CD4-positive, CD25-positive, alpha-beta regulatory T cell (primary cell): ENCODE results near the gene ACOX3. TPM values are rescaled to one million over a fixed set of nuclear protein-coding genes. Genes with fewer than 3 reads are reported as not detected.

Experiments
- ATAC-seq, 2 donors: fragments of 150-1000 bp; cut with Tn5 transposase; one replicate each; pipeline ENCODE4 v1.10.0; 2021; ENCODE audit warnings: low read depth in 2 of 2, moderate number of reproducible peaks in 2 of 2, moderate library complexity in 1 of 2
- DNase-seq, 3 donors: peaks; one replicate each; pipeline versions ENCODE4 v3.0.0 to v3.0.0-alpha.2; 2012 to 2022; ENCODE audit warnings: mixed read lengths in 1 of 3
- H3K27ac ChIP-seq: one replicate; pipeline ENCODE4 v1.7.0; 2013; ENCODE audit warnings: mild to moderate bottlenecking, low read length; ENCODE audit not compliant: insufficient read depth, poor library complexity, severe bottlenecking
- H3K27me3 ChIP-seq: one replicate; pipeline ENCODE4 v1.7.0; 2013; ENCODE audit warnings: low read length; ENCODE audit not compliant: control insufficient read depth, insufficient read depth
- H3K36me3 ChIP-seq: one replicate; pipeline ENCODE4 v1.7.0; 2013; ENCODE audit warnings: mild to moderate bottlenecking, low read length, moderate library complexity; ENCODE audit not compliant: control insufficient read depth, insufficient read depth
- H3K4me1 ChIP-seq: 2 replicates; pipeline ENCODE4 v1.7.0; 2013; ENCODE audit warnings: mild to moderate bottlenecking, low read length; ENCODE audit not compliant: insufficient read depth, control insufficient read depth, poor library complexity, severe bottlenecking
- H3K4me3 ChIP-seq: one replicate; pipeline ENCODE4 v1.7.0; 2013; ENCODE audit warnings: low read depth, mild to moderate bottlenecking, low read length, moderate library complexity
- H3K9me3 ChIP-seq, 2 experiments: 1 replicate in 1 of 2; 2 replicates in 1 of 2; pipeline ENCODE4 v1.7.0; 2013; ENCODE audit warnings: low read length in 2 of 2, mild to moderate bottlenecking in 1 of 2, moderate library complexity in 1 of 2; ENCODE audit not compliant: control insufficient read depth in 2 of 2
- H3K27ac Mint-ChIP-seq, 3 donors: one replicate each; pipeline ENCODE4 v1.8.0; 2020 to 2022; ENCODE audit warnings: mild to moderate bottlenecking in 3 of 3, mixed read lengths in 3 of 3, moderate library complexity in 2 of 3
- H3K27me3 Mint-ChIP-seq: one replicate; pipeline ENCODE4 v1.8.0; 2022; ENCODE audit warnings: mild to moderate bottlenecking, mixed read lengths
- H3K36me3 Mint-ChIP-seq: one replicate; pipeline ENCODE4 v1.8.0; 2020; ENCODE audit warnings: mixed read lengths
- H3K4me1 Mint-ChIP-seq, 4 donors: one replicate each; pipeline ENCODE4 v1.8.0; 2020 to 2022; ENCODE audit warnings: mixed read lengths in 4 of 4, mild to moderate bottlenecking in 1 of 4
- H3K4me3 Mint-ChIP-seq, 4 donors: one replicate each; pipeline ENCODE4 v1.8.0; 2020 to 2022; ENCODE audit warnings: mild to moderate bottlenecking in 4 of 4, mixed read lengths in 4 of 4, moderate library complexity in 3 of 4
- H3K9me3 Mint-ChIP-seq, 7 donors: one replicate each; pipeline ENCODE4 v1.8.0; 2020 to 2022; ENCODE audit warnings: mixed read lengths in 7 of 7, mild to moderate bottlenecking in 3 of 7, moderate library complexity in 2 of 7
- polyA plus RNA-seq, 4 donors: library from polyadenylated mRNA; unstranded; fragments of 300-500 nt; fragmentation: Illumina TruSeq; gene quantifications; one replicate each; pipeline ENCODE4 v1.2.3, GENCODE V29; 2021
- total RNA-seq: library from RNA; stranded (reverse); gene quantifications from one replicate; pipeline ENCODE4 v1.2.3, GENCODE V29; 2022

The ACOX3 gene
- total and polyA plus RNA-seq, 5 donors from 2014 or later = 13.0 to 22.0 (median 14.2) TPM

GRCh38 chr4:8370106-8370787, 70.3 kb downstream of the ACOX3 start:
- H3K27me3 ChIP-seq = no peaks in the 10 kb centered on the region
- Mint-ChIP-seq H3K36me3 (peaks cover 14% of the 10 kb centered on the region), H3K4me3 (no peak overlapping the region), H3K27me3 (no peaks in the 10 kb centered on the region), H3K9me3 (no peaks in the 10 kb centered on the region), H3K27ac (no peak overlapping the region), H3K4me1 (peaks cover 0 to 2% (median 0%) of the 10 kb centered on the region in 4 donors)
- H3K9me3 ChIP-seq = no peaks in the 10 kb centered on the region
- no peaks in the 10 kb centered on the region for H3K36me3 ChIP-seq
- ATAC-seq (no peak), DNase-seq (no peak)
- H3K4me1 ChIP-seq = no peaks in the 10 kb centered on the region
- no peak overlapping the region for H3K4me3 ChIP-seq
- H3K27ac ChIP-seq = no peak overlapping the region

DNA sequence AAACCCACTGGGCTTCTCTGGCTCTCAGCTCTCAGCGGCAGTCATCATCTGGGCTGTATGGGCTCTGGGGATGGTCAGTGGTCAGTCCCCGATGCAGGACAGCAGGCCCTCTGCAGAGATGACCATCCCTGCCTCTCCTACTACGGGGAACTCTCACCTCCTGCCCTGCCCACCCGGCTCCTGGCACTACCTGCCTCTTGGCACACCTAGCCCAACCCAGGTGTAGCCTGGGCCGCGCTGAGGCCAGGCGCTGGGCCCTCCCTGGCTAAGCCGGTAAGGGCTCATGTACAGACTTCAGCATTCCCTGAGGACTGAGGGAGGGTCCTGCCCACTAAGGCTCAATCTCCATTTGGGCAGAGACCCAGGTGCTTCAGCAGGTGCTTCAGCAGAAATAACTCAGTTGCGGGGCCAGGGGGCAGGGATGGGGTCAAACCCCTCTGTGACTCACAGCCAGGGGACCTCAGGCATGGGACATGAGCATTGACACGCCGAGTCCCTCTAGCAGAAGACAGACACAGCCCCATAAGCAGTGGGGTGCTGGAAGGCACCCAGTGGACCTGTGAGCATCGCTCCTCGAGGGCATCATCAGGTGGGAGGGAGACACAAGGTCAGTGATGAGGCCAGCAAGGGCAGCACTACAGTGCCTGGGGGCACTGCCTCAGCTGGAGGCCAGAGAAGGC, 71.0 kb downstream of the ACOX3 start:
- DNase-seq = no peak
- Histone ChIP-seq H3K27ac (no peak overlapping the region), H3K36me3 (no peaks in the 10 kb centered on the region), H3K4me1 (no peaks in the 10 kb centered on the region), H3K4me3 (no peak overlapping the region), H3K9me3 (no peaks in the 10 kb centered on the region), H3K27me3 (no peaks in the 10 kb centered on the region)
- H3K4me1 Mint-ChIP-seq = peaks cover 0 to 2% (median 0%) of the 10 kb centered on the region in 4 donors
- H3K9me3 Mint-ChIP-seq = no peaks in the 10 kb centered on the region
- peaks cover 14% of the 10 kb centered on the region for H3K36me3 Mint-ChIP-seq
- H3K4me3 Mint-ChIP-seq = no peak overlapping the region
- H3K27ac Mint-ChIP-seq = no peak overlapping the region
- no peak for ATAC-seq
- no peaks in the 10 kb centered on the region for H3K27me3 Mint-ChIP-seq

- Histone ChIP-seq H3K27me3 (no peaks in the 10 kb centered on the region), H3K27ac (no peak overlapping the region), H3K4me3 (no peak overlapping the region), H3K36me3 (no peaks in the 10 kb centered on the region), H3K9me3 (no peaks in the 10 kb centered on the region), H3K4me1 (no peaks in the 10 kb centered on the region)
- no peak overlapping the region for H3K4me3 Mint-ChIP-seq
- H3K27ac Mint-ChIP-seq = no peak overlapping the region
- DNase-seq = no peak
- H3K4me1 Mint-ChIP-seq = peaks cover 0 to 2% (median 0%) of the 10 kb centered on the region in 4 donors
- peaks cover 20% of the 10 kb centered on the region for H3K36me3 Mint-ChIP-seq
- ATAC-seq = no peak
- H3K9me3 Mint-ChIP-seq = peaks cover 0 to 1% (median 0%) of the 10 kb centered on the region in 7 donors
- H3K27me3 Mint-ChIP-seq = no peaks in the 10 kb centered on the region
These were observed 71.5 kb downstream of the ACOX3 start for GRCh38 chr4:8368998-8369397.

DNA sequence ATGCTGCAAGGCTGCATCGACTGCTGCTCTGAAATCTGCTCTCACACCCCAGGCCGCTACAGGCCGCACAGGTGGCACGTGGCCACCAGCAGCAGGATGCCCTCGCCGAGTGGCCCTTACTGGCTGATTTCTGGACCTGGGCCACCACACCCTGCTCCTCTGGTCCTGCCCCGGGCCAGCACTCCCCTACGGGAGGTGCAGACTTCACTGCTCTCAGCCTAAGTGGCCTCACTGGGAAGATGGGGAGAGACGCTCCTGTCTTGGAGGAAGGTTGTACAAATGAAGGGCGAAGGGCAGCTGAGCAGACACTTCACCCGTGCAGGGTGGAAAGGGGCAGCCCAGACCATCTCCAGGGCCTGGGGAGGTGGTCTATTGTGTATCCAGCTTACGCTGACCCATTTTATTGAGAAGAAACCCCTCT, 72.5 kb downstream of the ACOX3 start:
- no peaks in the 10 kb centered on the region for H3K4me1 ChIP-seq
- no peak for ATAC-seq
- Mint-ChIP-seq H3K27ac (no peak overlapping the region), H3K27me3 (no peaks in the 10 kb centered on the region), H3K4me3 (no peak overlapping the region), H3K9me3 (peaks cover 0 to 4% (median 2%) of the 10 kb centered on the region in 7 donors), H3K36me3 (peaks cover 20% of the 10 kb centered on the region), H3K4me1 (peaks cover 0 to 2% (median 0%) of the 10 kb centered on the region in 4 donors)
- H3K27ac ChIP-seq = no peak overlapping the region
- DNase-seq = no peak
- no peaks in the 10 kb centered on the region for H3K9me3 ChIP-seq
- no peak overlapping the region for H3K4me3 ChIP-seq
- no peaks in the 10 kb centered on the region for H3K27me3 ChIP-seq
- no peaks in the 10 kb centered on the region for H3K36me3 ChIP-seq

GRCh38 chr4:8366601-8367000, 73.9 kb downstream of the ACOX3 start:
- no peak overlapping the region for H3K4me3 ChIP-seq
- Mint-ChIP-seq H3K27ac (no peak overlapping the region), H3K9me3 (peaks cover 0 to 5% (median 2%) of the 10 kb centered on the region in 7 donors), H3K36me3 (peaks cover 19% of the 10 kb centered on the region), H3K4me1 (peaks cover 0 to 2% (median 0%) of the 10 kb centered on the region in 4 donors), H3K27me3 (no peaks in the 10 kb centered on the region), H3K4me3 (no peak overlapping the region)
- DNase-seq (no peak), ATAC-seq (no peak)
- H3K27ac ChIP-seq = no peak overlapping the region
- no peaks in the 10 kb centered on the region for H3K27me3 ChIP-seq
- no peaks in the 10 kb centered on the region for H3K36me3 ChIP-seq
- H3K9me3 ChIP-seq = peaks cover 7 to 9% of the 10 kb centered on the region in 2 experiments
- no peaks in the 10 kb centered on the region for H3K4me1 ChIP-seq

DNA sequence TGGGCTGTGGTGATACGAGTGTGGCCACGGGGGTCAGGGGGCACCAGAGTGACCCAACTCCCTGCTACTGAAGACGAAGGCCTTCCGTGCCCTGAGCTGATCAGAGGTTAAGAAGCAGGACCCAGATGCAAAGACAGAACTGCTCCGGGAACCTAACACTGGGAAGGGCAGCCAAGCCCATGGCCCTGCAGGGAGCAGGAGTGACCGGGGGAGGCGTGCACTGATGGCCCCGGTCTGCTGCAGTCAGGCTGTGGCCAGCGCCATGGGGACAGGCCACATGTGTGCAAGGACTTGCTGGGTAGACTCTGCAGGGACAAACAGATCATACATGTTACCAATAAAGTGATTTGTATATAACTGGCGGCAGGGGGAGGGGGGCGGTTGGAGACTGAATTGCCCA, 74.6 kb downstream of the ACOX3 start:
- no peaks in the 10 kb centered on the region for H3K36me3 ChIP-seq
- Mint-ChIP-seq H3K36me3 (peaks cover 19% of the 10 kb centered on the region), H3K4me1 (peaks cover 0 to 2% (median 0%) of the 10 kb centered on the region in 4 donors), H3K27me3 (no peaks in the 10 kb centered on the region), H3K27ac (no peak overlapping the region), H3K9me3 (peaks cover 0 to 5% (median 2%) of the 10 kb centered on the region in 7 donors), H3K4me3 (no peak overlapping the region)
- no peaks in the 10 kb centered on the region for H3K4me1 ChIP-seq
- H3K27me3 ChIP-seq = no peaks in the 10 kb centered on the region
- DNase-seq (no peak), ATAC-seq (no peak)
- H3K27ac ChIP-seq = no peak overlapping the region
- no peak overlapping the region for H3K4me3 ChIP-seq
- H3K9me3 ChIP-seq = peaks cover 7 to 10% of the 10 kb centered on the region in 2 experiments

DNA sequence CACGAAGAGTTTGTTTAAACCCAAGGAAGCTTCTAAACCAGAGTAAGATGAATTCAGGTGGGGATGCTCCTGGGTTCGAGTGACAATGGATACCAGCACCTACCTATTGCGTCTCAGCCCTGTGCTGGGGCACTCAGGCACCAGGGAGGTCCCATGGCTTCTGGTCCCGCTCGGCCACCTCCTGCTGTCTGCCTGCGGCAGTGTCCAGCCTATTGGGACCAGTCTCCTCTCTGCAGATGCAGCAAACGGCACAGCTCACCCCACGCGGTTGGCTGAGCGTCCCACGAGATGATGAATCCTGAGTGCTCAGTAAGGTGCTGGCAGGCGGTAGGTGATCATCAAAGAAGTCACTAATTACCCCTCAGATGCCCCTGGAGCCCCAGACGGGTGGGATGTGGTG, 75.2 kb downstream of the ACOX3 start:
- Mint-ChIP-seq H3K27me3 (no peaks in the 10 kb centered on the region), H3K9me3 (peaks cover 0 to 5% (median 2%) of the 10 kb centered on the region in 7 donors), H3K4me3 (no peak overlapping the region), H3K4me1 (peaks cover 0 to 2% (median 0%) of the 10 kb centered on the region in 4 donors), H3K27ac (no peak overlapping the region), H3K36me3 (peaks cover 19% of the 10 kb centered on the region)
- H3K27me3 ChIP-seq = no peaks in the 10 kb centered on the region
- no peak overlapping the region for H3K4me3 ChIP-seq
- no peak overlapping the region for H3K27ac ChIP-seq
- H3K36me3 ChIP-seq = no peaks in the 10 kb centered on the region
- H3K4me1 ChIP-seq = no peaks in the 10 kb centered on the region
- DNase-seq (no peak), ATAC-seq (no peak)
- peaks cover 7 to 10% of the 10 kb centered on the region in 2 experiments for H3K9me3 ChIP-seq
